ENCODE data around the gene KLF15.

KLF15 gene

DNA sequence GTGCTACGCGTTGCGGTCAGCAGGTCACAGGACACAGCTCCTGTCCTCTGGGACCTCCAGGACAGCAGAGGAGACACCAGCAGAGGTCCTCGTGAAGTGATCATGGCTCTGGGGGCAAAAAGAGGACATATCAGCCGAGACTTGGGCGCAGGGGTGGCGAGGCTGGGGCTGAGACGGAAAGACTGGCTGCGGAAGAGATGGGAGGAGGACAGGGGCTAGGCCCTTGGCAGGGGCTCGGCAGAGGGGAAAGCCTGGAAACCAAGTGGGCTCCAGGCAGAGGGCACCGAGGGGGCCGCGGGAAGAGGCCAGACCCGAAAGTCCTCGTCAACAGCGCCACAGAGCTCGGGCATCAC is 32.6 kb upstream of the KLF15 start:
- DNase-seq (ENCODE audit: extremely low read depth in 1 of 2, low read depth in 1 of 2) = no peak

- peak; percentile 13 to 22 for DNase-seq (ENCODE audit: extremely low read depth in 1 of 2, low read depth in 1 of 2)
Observed at GRCh38 chr3:126389112-126389793, 32.0 kb upstream of the KLF15 start.

GRCh38 chr3:126381966-126382365 is 24.8 kb upstream of the KLF15 start:
- no peak for DNase-seq (ENCODE audit: extremely low read depth in 1 of 2, low read depth in 1 of 2)

GRCh38 chr3:126380011-126380768 is 23.0 kb upstream of the KLF15 start:
- DNase-seq (ENCODE audit: extremely low read depth in 1 of 2, low read depth in 1 of 2) = no peak

DNA sequence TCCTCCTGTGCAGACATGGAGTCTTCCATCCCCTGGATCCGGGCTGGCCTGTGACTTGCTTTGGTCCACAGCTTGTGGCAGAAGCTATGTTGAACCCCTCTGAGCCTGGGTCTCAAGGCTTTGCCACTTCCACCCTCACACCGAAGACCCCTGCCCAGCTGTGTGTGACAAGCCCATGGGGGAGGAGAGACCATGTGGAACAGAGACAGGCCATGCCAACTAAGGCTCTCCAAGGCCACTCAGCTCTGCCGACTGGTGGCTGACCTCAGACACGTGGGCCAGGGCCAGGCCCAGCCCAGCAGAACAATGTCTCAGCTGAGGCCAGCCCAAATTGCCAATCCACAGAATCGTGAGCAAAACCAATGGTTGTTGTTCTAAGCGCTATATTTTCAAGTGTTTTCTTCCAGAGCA is 21.1 kb upstream of the KLF15 start:
- DNase-seq (ENCODE audit: extremely low read depth in 1 of 2, low read depth in 1 of 2) = no peak

- DNase-seq (ENCODE audit: extremely low read depth in 1 of 2, low read depth in 1 of 2) = no peak
Observed at GRCh38 chr3:126377211-126377610, 20.0 kb upstream of the KLF15 start.

GRCh38 chr3:126376444-126376843 is 19.2 kb upstream of the KLF15 start:
- no peak for DNase-seq (ENCODE audit: extremely low read depth in 1 of 2, low read depth in 1 of 2)

- DNase-seq (ENCODE audit: extremely low read depth in 1 of 2, low read depth in 1 of 2) = no peak
Observed at GRCh38 chr3:126375835-126376331, 18.7 kb upstream of the KLF15 start.

DNA sequence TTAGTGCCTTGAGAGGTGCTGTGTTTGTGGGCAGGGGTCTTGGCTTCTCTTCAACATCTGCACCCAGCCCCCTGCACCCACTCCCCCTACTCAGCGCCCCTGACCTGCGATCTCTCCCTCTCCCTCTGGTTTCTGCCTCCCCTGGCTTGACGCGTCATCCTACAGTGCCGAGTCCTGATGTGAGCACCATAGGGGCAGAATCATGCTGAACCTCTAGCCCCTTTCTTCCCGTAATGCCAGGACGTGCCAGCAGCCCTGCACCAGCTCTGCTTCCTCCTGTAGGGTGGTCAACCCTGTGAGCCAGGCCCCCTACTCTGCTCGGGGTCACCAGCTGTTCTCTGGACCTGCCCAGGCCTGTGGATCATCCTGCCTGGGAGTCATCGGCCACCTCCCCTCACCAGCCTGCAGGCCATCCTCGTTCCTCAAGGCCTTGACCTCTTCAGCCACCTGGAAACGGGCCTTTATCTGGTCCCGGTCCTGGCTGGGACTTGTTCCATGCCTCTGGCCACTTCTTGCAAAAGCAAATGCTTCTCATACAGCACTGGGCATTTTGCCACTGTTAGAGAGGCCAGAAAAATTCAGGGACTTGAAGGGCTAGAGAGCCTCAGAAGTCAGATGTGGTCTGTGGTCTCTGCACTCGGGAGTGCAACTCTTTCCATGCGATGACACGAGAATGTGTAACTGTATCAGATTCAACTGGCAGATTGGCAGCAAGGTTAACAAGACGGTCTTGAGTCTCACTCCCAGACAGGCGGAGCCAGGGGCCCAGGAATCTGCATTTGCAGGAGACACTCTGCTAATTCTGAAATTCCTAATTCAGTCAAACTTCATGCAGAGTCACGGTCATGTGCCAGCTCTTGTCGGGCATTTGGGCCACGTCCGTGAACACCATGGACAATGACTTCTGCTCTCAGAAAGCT is 16.7 kb upstream of the KLF15 start:
- DNase-seq (ENCODE audit: extremely low read depth in 1 of 2, low read depth in 1 of 2) = no peak

DNA sequence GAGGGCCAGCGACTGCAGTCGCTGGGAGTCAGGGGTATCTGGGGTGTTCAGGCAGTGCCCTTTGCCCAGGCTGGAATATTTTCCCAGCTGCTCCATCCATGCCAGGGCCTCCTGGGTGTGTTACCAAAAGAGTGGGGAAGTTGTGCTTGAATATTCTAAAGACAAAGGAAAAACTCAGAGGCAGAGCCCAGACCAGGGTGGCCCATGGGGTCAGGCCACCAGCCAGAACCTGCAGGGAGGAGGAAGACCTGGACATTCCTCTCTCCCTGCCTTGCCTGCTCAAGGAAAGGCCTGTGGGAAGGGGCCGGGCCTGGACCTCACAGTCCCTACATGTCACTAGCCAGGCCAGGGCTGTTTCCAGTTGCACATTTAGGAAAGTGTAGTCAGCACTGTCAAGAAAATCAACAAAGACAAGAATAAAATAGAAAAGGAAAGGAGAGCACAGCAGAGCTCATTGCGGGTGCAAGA is 16.0 kb upstream of the KLF15 start:
- DNase-seq (ENCODE audit: extremely low read depth in 1 of 2, low read depth in 1 of 2) = no peak

DNA sequence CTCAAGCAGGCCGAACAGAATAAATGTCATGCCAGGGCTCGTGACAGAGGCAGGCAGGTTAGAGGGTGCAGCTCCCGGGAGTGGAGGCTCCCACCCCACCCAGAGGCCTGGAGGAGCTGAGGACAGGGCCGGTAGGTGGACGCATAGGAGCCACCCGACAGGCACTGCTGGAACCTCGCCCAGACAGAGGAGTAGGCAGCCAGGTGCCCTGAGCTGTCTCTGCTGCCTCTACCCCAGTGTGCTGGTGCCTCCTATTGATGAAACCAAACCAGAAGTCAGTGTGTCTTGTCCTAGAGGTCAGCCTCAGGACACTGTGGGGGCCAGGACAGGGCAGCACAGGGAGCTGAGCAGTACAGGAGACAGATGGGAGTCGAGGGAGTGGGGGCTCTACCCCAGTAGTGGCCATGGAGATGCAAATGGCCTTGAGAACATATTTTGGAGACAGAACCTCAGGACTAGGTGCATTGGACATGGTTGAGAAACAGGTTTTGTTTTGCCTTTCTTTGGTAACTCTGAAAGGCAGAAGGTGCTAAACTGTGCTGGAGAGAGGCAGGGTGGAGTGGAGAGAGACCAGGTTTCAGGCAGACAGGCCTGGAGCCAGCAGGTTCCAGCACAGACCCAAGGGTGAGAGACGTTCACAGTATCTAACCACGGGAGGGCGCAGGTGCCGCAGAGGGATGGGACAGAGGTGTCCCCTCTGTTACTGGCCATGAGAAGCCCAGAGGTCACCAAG is 15.4 kb upstream of the KLF15 start:
- no peak for DNase-seq (ENCODE audit: extremely low read depth in 1 of 2, low read depth in 1 of 2)

GRCh38 chr3:126371096-126371705 is 14.0 kb upstream of the KLF15 start:
- DNase-seq (ENCODE audit: extremely low read depth in 1 of 2, low read depth in 1 of 2) = no peak

- DNase-seq (ENCODE audit: extremely low read depth in 1 of 2, low read depth in 1 of 2) = no peak
Observed at GRCh38 chr3:126370606-126371005, 13.4 kb upstream of the KLF15 start.

- DNase-seq (ENCODE audit: extremely low read depth in 1 of 2, low read depth in 1 of 2) = no peak
Observed at GRCh38 chr3:126370055-126370454, 12.8 kb upstream of the KLF15 start.

- DNase-seq (ENCODE audit: extremely low read depth in 1 of 2, low read depth in 1 of 2) = no peak
Observed at GRCh38 chr3:126369490-126369889, 12.3 kb upstream of the KLF15 start.

DNA sequence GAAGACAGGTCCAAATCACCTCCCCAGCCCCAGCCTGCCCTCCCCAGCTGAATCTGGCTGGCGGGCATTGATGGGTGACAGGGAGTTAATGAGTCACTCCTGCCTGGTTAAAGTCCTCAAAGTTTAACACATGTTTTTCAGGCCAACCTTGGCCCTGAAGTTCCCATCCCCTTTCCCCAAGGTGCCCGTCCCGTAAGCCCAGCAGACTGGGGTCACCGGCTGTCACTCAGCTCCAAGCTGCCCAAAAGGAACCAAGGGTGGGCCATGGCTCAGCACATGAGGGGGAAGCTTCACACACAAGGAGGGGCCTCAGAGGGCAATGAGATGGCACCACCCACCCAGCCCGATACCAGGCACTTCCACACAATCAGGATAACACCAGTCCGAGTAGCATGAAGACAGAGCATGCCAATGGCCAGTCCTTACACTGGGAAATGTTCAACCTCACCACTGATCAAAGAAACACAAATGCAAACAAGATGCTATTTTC is 10.2 kb upstream of the KLF15 start:
- DNase-seq (ENCODE audit: extremely low read depth in 1 of 2, low read depth in 1 of 2) = no peak

GRCh38 chr3:126365351-126366277 is 8.4 kb upstream of the KLF15 start:
- DNase-seq (ENCODE audit: extremely low read depth in 1 of 2, low read depth in 1 of 2) = no peak

DNA sequence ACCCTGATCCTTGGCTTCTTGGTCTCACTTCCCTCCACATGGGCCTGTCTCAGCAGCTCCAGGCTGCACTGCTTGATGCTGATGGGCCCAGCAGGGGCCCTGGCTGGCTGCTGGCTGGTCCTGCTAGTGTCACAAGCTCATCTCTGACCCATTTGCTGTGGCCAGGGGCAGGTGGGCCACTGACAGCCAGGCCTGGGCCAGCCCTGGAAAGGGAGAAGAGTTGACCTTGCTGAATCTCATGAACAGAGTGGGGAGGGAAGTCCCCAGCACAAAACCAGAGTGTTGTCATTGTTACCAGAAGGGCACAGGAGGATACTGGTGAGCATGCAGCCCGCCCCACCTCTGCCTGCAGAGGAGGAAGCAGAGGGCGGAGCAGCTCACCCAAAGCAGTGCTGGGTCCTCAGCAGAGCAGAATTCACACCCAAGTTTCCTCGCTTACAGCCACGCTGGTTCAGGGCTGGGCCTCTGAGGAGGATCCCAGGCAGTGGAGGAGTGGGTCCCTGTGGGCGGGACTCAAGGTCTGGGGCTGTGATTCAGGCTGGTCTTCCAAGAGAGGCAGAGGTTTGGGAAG is 7.6 kb upstream of the KLF15 start:
- no peak for DNase-seq (ENCODE audit: extremely low read depth in 1 of 2, low read depth in 1 of 2)

Measured in stimulated activated CD8-positive, alpha-beta memory T cell treated with anti-CD3 and anti-CD28 coated beads, Interleukin-7, amount 100 ng/mL, for 48 hours (primary cell).